Upper lobe of left lung (tissue), 6 donors: ENCODE results near the gene STAB2. TPM values are rescaled to one million over a fixed set of nuclear protein-coding genes. Genes with fewer than 3 reads are reported as not detected.

Experiments used
- ATAC-seq, 2 donors: fragments of 200-7000 bp; cut with Tn5 transposase; one replicate each; pipeline ENCODE4 v1.9.1; 2022; ENCODE audit warnings: mild to moderate bottlenecking in 2 of 2, moderate library complexity in 2 of 2; ENCODE audit not compliant: low FRiP score in 2 of 2
- DNase-seq, 2 donors: peaks; one replicate each; pipeline ENCODE4 v3.0.0-alpha.2; 2019 to 2020
- H3K27ac ChIP-seq, 4 donors: fragments of 200-600 bp; sonication (generic); one replicate each; pipeline ENCODE4 v1.5.1; 2016 to 2019
- H3K27me3 ChIP-seq, 4 donors: fragments of 200-600 bp; sonication (generic); one replicate each; pipeline ENCODE4 v1.5.1; 2017 to 2019
- H3K36me3 ChIP-seq, 4 donors: fragments of 200-600 bp; sonication (generic); one replicate each; pipeline ENCODE4 v1.5.1; 2016 to 2019
- H3K4me1 ChIP-seq, 4 donors: fragments of 200-600 bp; sonication (generic); one replicate each; pipeline ENCODE4 v1.5.1; 2018 to 2019
- H3K4me3 ChIP-seq, 4 donors: fragments of 200-600 bp; sonication (generic); one replicate each; pipeline ENCODE4 v1.5.1; 2017 to 2019; ENCODE audit warnings: mild to moderate bottlenecking in 2 of 4, moderate library complexity in 1 of 4
- H3K9me3 ChIP-seq, 4 donors: fragments of 200-600 bp; sonication (generic); one replicate each; pipeline ENCODE4 v1.5.1; 2018 to 2019
- CTCF ChIP-seq, 6 experiments: fragments of 450-650 bp in 4 of 6; fragments of 200-600 bp in 2 of 6; sonication (generic) in 2 of 6; IDR thresholded peaks; one replicate each; pipeline ENCODE4 v1.5.1; 2016 to 2019; ENCODE audit warnings: antibody characterized with exemption in 6 of 6
- EP300 ChIP-seq, 4 donors: sonication (generic); formaldehyde crosslinking; IDR thresholded peaks; one replicate each; pipeline ENCODE4 v1.5.1; 2017; ENCODE audit warnings: antibody characterized with exemption in 4 of 4, control low read depth in 2 of 4
- POLR2A ChIP-seq, 4 donors: fragments of 450-650 bp; IDR thresholded peaks; one replicate each; pipeline ENCODE4 v1.5.1; 2016 to 2017; ENCODE audit warnings: antibody characterized with exemption in 4 of 4, mild to moderate bottlenecking in 2 of 4
- POLR2AphosphoS5 ChIP-seq, 2 donors: sonication (generic); formaldehyde crosslinking; IDR thresholded peaks; one replicate each; pipeline ENCODE4 v1.5.1; 2017; ENCODE audit warnings: antibody characterized with exemption in 2 of 2
- WGBS, 2 donors: methylation state at CpG; one replicate each; pipeline ENCODE4 v1.1.5; 2017 to 2018; 5-methylcytosine and 5-hydroxymethylcytosine counted together
- total RNA-seq, 6 donors: library from RNA; depleted of rRNA in 4 of 6; stranded (reverse); fragments of >200 nt in 4 of 6; gene quantifications; one replicate each; pipeline versions ENCODE4 v1.1.0 to v1.2.1, GENCODE V29; 2016 to 2021
- donor health status: DM: no; HTN: no; CAD: no; lungs with moderate emphysema.
- donor health status: DM: no; HTN: yes; CAD: no; lungs with severe emphysema.

STAB2 gene
- total RNA-seq, 6 donors from 2014 or later: 0.10 to 2.4 (median 0.22) TPM; not detected in 1

- Histone ChIP-seq H3K4me1 (no peaks in the 10 kb centered on the region), H3K36me3 (no peaks in the 10 kb centered on the region), H3K9me3 (no peaks in the 10 kb centered on the region), H3K27me3 (no peaks in the 10 kb centered on the region), H3K4me3 (no peak overlapping the region), H3K27ac (no peak overlapping the region)
- TF ChIP-seq CTCF (IDR thresholded peaks at IDR 0.05) (no peak), POLR2A (IDR thresholded peaks at IDR 0.05) (no peak), EP300 (IDR thresholded peaks at IDR 0.05) (no peak), POLR2AphosphoS5 (IDR thresholded peaks at IDR 0.05) (no peak)
- ATAC-seq: no peak
- 71 to 87% methylated on average over 2 of the region's 2 CpGs for WGBS, 2 donors
- no peak for DNase-seq
Observed at GRCh38 chr12:103748002-103748401, 160.9 kb downstream of the STAB2 start.

GRCh38 chr12:103748875-103749274, 161.8 kb downstream of the STAB2 start:
- 90 to 97% methylated on average over 12 of the region's 12 CpGs for WGBS, 2 donors
- no peak for DNase-seq

GRCh38 chr12:103751171-103751570, 164.1 kb downstream of the STAB2 start:
- H3K4me1 ChIP-seq: no peaks in the 10 kb centered on the region
- H3K9me3 ChIP-seq: no peaks in the 10 kb centered on the region
- no peaks in the 10 kb centered on the region for H3K27me3 ChIP-seq
- ATAC-seq: no peak
- no peaks in the 10 kb centered on the region for H3K36me3 ChIP-seq
- no peak overlapping the region for H3K27ac ChIP-seq
- WGBS, 2 donors: 87 to 91% methylated on average over 1 of the region's 1 CpG
- no peak for DNase-seq
- H3K4me3 ChIP-seq: no peak overlapping the region
- TF ChIP-seq POLR2A (IDR thresholded peaks at IDR 0.05) (no peak), CTCF (IDR thresholded peaks at IDR 0.05) (no peak), POLR2AphosphoS5 (IDR thresholded peaks at IDR 0.05) (no peak), EP300 (IDR thresholded peaks at IDR 0.05) (no peak)

More at GRCh38 chr12:103748875-103749274, 161.8 kb downstream of the STAB2 start:
- ATAC-seq: no peak
- no peaks in the 10 kb centered on the region for H3K27me3 ChIP-seq
- H3K36me3 ChIP-seq: no peaks in the 10 kb centered on the region
- no peak overlapping the region for H3K27ac ChIP-seq
- no peak overlapping the region for H3K4me3 ChIP-seq
- TF ChIP-seq POLR2A (IDR thresholded peaks at IDR 0.05) (no peak), EP300 (IDR thresholded peaks at IDR 0.05) (no peak), POLR2AphosphoS5 (IDR thresholded peaks at IDR 0.05) (no peak), CTCF (IDR thresholded peaks at IDR 0.05) (no peak)
- H3K4me1 ChIP-seq: no peaks in the 10 kb centered on the region
- no peaks in the 10 kb centered on the region for H3K9me3 ChIP-seq

- H3K4me1 ChIP-seq: no peaks in the 10 kb centered on the region
- ATAC-seq (no peak), DNase-seq (no peak)
- no peak overlapping the region for H3K27ac ChIP-seq
- TF ChIP-seq POLR2A (IDR thresholded peaks at IDR 0.05): no peak
- no peak for TF ChIP-seq EP300 (IDR thresholded peaks at IDR 0.05)
- H3K9me3 ChIP-seq: no peaks in the 10 kb centered on the region
- no peaks in the 10 kb centered on the region for H3K36me3 ChIP-seq
- WGBS, 2 donors: 51 to 61% methylated on average over 2 of the region's 2 CpGs
- no peak overlapping the region for H3K4me3 ChIP-seq
- no peaks in the 10 kb centered on the region for H3K27me3 ChIP-seq
Observed at GRCh38 chr12:103751600-103751999, 164.5 kb downstream of the STAB2 start.

- no peak for DNase-seq
- H3K27ac ChIP-seq: no peak overlapping the region
- no peaks in the 10 kb centered on the region for H3K4me1 ChIP-seq
- no peaks in the 10 kb centered on the region for H3K27me3 ChIP-seq
- no peak overlapping the region for H3K4me3 ChIP-seq
- no peaks in the 10 kb centered on the region for H3K36me3 ChIP-seq
- WGBS, 2 donors: 62 to 88% methylated on average over 1 to 3 of the region's 3 CpGs
- H3K9me3 ChIP-seq: no peaks in the 10 kb centered on the region
- no peak for TF ChIP-seq POLR2AphosphoS5 (IDR thresholded peaks at IDR 0.05)
- TF ChIP-seq EP300 (IDR thresholded peaks at IDR 0.05): no peak
- TF ChIP-seq CTCF (IDR thresholded peaks at IDR 0.05): no peak
- no peak for TF ChIP-seq POLR2A (IDR thresholded peaks at IDR 0.05)
- ATAC-seq: no peak
Observed at GRCh38 chr12:103755425-103755824, 168.4 kb downstream of the STAB2 start.
